ENCODE results near the gene ZNF423. TPM values are rescaled to one million over a fixed set of nuclear protein-coding genes. Genes with fewer than 3 reads are reported as not detected.

The ZNF423 gene
- total RNA-seq, 1 experiment from 2014 or later = not detected

DNA sequence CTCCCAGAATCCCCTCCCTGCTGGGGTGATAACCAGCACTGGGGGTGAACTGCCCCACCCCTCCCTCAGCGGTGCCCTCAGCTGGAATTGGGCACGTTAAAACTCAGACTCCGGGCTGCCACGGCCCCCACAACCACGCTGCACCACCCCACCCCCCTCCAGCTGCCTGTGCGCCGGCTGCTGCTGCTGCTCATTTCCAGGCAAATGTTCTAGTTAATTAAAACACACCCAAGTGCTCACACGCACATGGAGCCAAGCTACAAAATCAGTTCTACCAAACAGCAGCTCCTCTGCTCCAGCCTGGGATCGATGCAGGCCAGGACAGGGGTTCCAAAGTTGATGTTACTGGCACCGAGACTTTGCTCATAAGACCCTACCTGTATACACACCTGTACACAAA is 180.5 kb downstream of the ZNF423 start:
- DNase-seq = no peak
- TF ChIP-seq, protein P1, sequence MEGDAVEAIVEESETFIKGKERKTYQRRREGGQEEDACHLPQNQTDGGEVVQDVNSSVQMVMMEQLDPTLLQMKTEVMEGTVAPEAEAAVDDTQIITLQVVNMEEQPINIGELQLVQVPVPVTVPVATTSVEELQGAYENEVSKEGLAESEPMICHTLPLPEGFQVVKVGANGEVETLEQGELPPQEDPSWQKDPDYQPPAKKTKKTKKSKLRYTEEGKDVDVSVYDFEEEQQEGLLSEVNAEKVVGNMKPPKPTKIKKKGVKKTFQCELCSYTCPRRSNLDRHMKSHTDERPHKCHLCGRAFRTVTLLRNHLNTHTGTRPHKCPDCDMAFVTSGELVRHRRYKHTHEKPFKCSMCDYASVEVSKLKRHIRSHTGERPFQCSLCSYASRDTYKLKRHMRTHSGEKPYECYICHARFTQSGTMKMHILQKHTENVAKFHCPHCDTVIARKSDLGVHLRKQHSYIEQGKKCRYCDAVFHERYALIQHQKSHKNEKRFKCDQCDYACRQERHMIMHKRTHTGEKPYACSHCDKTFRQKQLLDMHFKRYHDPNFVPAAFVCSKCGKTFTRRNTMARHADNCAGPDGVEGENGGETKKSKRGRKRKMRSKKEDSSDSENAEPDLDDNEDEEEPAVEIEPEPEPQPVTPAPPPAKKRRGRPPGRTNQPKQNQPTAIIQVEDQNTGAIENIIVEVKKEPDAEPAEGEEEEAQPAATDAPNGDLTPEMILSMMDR (IDR thresholded peaks at IDR 0.05; ENCODE audit: unreplicated experiment) = no peak
- no peaks in the 10 kb centered on the region for H3K4me1 Mint-ChIP-seq (ENCODE audit: low read depth, unreplicated experiment)
- H3K27ac Mint-ChIP-seq (ENCODE audit: unreplicated experiment) = no peak overlapping the region
- no TSS peak for BruUV-seq (replicated peaks)
- intact Hi-C loops (cut with micrococcal nuclease; ENCODE audit: unreplicated experiment) = no loop called here
- H3K9me3 Mint-ChIP-seq (ENCODE audit: low read depth, unreplicated experiment) = no peaks in the 10 kb centered on the region
- CTCF ChIA-PET = no interaction called here
- H3K27me3 Mint-ChIP-seq (ENCODE audit: unreplicated experiment) = peaks cover 81% of the 10 kb centered on the region
- H3K36me3 Mint-ChIP-seq (ENCODE audit: insufficient read depth, unreplicated experiment) = no peaks in the 10 kb centered on the region
- no peak overlapping the region for H3K4me3 Mint-ChIP-seq (ENCODE audit: low read depth, unreplicated experiment)

DNA sequence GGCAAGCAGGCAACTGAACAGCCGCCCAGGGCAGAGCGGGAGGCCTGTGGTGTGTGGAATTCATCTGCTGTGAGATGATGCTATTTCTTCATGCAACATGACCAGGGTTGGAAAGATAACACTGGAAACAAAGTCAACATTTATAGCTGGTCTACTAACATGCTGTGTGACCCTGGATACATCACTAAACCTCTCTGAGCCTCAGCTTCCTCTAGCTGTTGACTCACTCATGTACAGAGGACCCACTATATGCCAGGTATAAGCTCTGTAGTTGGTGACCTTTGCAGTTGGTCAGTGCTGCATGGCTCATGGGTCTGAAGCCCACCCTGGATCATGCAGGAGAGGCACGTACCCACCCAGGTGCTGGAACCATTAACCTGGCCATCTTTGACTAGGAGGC is 180.9 kb downstream of the ZNF423 start:
- H3K27ac Mint-ChIP-seq (ENCODE audit: unreplicated experiment) = no peak overlapping the region
- H3K27me3 Mint-ChIP-seq (ENCODE audit: unreplicated experiment) = peaks cover 80% of the 10 kb centered on the region
- DNase-seq = no peak
- H3K9me3 Mint-ChIP-seq (ENCODE audit: low read depth, unreplicated experiment) = no peaks in the 10 kb centered on the region
- BruUV-seq (replicated peaks) = no TSS peak
- no peak overlapping the region for H3K4me3 Mint-ChIP-seq (ENCODE audit: low read depth, unreplicated experiment)
- intact Hi-C loops (cut with micrococcal nuclease; ENCODE audit: unreplicated experiment) = no loop called here
- CTCF ChIA-PET = no interaction called here
- TF ChIP-seq, protein P1 (IDR thresholded peaks at IDR 0.05; ENCODE audit: unreplicated experiment) = no peak
- H3K36me3 Mint-ChIP-seq (ENCODE audit: insufficient read depth, unreplicated experiment) = no peaks in the 10 kb centered on the region
- H3K4me1 Mint-ChIP-seq (ENCODE audit: low read depth, unreplicated experiment) = no peaks in the 10 kb centered on the region

DNA sequence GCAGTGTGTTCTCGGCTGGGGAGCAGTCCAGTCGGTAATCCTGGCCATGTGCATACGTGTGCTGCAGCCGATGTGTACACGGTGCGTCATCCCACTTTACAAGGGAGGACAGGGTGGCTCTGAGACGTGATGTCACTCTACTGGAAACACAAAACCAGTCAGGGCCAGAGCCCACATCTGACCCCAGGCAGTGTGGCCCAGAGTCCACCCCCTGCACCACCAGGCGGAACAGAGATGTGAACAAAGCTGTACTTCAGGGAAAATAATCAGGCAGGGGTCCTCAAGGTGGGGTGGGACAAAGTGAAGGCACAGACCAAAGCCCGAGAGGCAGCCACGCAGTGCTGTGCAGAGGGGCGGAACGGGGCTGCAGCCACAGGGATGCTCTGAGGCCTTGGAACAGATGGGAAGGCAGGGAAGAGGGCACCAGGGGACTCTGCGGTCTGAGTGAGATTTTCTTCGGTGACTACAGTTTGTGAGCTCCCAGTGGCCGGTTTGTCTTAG is 181.5 kb downstream of the ZNF423 start:
- Mint-ChIP-seq H3K27ac (ENCODE audit: unreplicated experiment) (no peak overlapping the region), H3K36me3 (ENCODE audit: insufficient read depth, unreplicated experiment) (no peaks in the 10 kb centered on the region), H3K27me3 (ENCODE audit: unreplicated experiment) (peaks cover 80% of the 10 kb centered on the region), H3K4me3 (ENCODE audit: low read depth, unreplicated experiment) (no peak overlapping the region), H3K4me1 (ENCODE audit: low read depth, unreplicated experiment) (no peaks in the 10 kb centered on the region), H3K9me3 (ENCODE audit: low read depth, unreplicated experiment) (no peaks in the 10 kb centered on the region)
- TF ChIP-seq, protein P1 (IDR thresholded peaks at IDR 0.05; ENCODE audit: unreplicated experiment) = no peak
- no TSS peak for BruUV-seq (replicated peaks)
- no peak for DNase-seq
- CTCF ChIA-PET = no interaction called here
- intact Hi-C loops (cut with micrococcal nuclease; ENCODE audit: unreplicated experiment) = no loop called here

DNA sequence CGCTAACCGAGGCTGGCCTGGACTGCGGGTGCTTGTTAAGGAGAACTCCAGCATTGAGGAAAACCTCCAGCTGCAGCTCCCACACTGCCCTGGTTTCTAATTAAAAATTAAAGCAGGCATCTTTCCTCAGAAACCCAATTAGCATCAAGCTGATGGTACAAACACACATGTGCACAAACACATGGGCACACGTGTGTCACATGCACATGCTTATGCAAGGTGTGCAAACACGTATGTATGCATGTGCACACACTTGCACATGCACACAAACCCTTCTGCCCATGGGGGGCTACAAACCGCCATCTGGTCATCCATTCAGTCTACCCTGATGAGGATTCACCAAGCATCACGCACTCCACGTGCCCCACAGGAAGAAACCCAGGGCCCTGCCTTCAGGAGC is 182.5 kb downstream of the ZNF423 start:
- peaks cover 75% of the 10 kb centered on the region for H3K27me3 Mint-ChIP-seq (ENCODE audit: unreplicated experiment)
- BruUV-seq (replicated peaks) = no TSS peak
- H3K4me1 Mint-ChIP-seq (ENCODE audit: low read depth, unreplicated experiment) = no peaks in the 10 kb centered on the region
- intact Hi-C loops (cut with micrococcal nuclease; ENCODE audit: unreplicated experiment) = no loop called here
- H3K9me3 Mint-ChIP-seq (ENCODE audit: low read depth, unreplicated experiment) = no peaks in the 10 kb centered on the region
- TF ChIP-seq, protein P1 (IDR thresholded peaks at IDR 0.05; ENCODE audit: unreplicated experiment) = no peak
- CTCF ChIA-PET = interaction anchor here (0.5 kb wide), 1 partner anchor 10 kb away, joined by 3 read pairs; no protein-coding TSS in a partner anchor
- DNase-seq = no peak
- no peak overlapping the region for H3K27ac Mint-ChIP-seq (ENCODE audit: unreplicated experiment)
- H3K36me3 Mint-ChIP-seq (ENCODE audit: insufficient read depth, unreplicated experiment) = no peaks in the 10 kb centered on the region
- no peak overlapping the region for H3K4me3 Mint-ChIP-seq (ENCODE audit: low read depth, unreplicated experiment)

Data from Calu3 (cell line).